Neuron (in vitro differentiated cells): Measurements from ENCODE around the gene MAS1L.
"Not testable (repeated sequence)": the region's sequence is repeated elsewhere in the genome, so short reads cannot be mapped to it uniquely, and the experiment has no call there.

Experiments used
- H2AFZ ChIP-seq: one replicate; pipeline ENCODE4 v1.6.1; 2013; ENCODE audit warnings: low read depth, mild to moderate bottlenecking, inconsistent platforms, low read length, moderate library complexity
- H3K27me3 ChIP-seq: one replicate; pipeline ENCODE4 v1.6.1; 2013; ENCODE audit warnings: low read length; ENCODE audit not compliant: insufficient read depth
- H3K36me3 ChIP-seq: one replicate; pipeline ENCODE4 v1.6.1; 2013; ENCODE audit warnings: low read length; ENCODE audit not compliant: insufficient read depth
- H3K4me1 ChIP-seq: one replicate; pipeline ENCODE4 v1.6.1; 2013; ENCODE audit warnings: low read length; ENCODE audit not compliant: insufficient read depth
- H3K4me3 ChIP-seq: 2 replicates; pipeline ENCODE4 v1.5.1; 2013; ENCODE audit warnings: mild to moderate bottlenecking, low read length, moderate library complexity
- H3K9me3 ChIP-seq: one replicate; pipeline ENCODE4 v1.6.1; 2013; ENCODE audit warnings: low read length

MAS1L gene

DNA sequence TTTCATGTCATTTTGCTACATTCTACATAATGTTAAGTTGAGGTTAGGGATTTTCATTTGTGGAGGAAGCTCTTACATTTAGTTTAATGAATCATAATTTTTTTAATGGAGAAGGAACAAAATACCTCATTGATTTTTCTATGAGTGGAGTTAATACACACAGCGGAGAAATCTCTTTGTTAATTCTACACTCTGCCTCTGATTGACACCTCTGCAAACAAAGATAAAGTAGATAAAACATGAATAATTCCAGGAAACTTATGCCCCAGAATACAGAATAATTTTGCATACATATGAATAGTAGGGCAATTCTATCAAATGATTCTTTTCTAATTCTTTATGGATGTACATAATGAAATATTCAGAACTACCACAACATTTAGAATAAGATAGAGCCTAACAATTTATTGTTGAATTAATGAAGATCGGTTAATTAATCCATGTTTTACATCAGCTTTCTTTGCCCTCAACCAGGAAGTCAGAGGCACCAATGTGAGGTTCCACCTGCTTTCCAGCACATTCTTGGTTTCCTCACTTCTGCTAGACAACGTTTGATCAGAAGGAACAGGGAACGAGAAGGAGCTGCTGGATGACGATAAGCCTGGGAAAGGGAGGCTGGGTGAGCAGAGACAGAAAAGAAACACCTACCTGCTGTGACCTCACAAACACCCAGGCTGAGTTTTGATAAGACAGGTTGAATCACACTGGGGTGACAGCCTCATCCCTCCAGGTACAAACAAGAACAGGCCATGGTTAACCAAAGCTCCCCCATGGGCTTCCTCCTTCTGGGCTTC, 26.5 kb downstream of the MAS1L start:
- H3K4me1 ChIP-seq: no peaks in the 10 kb centered on the region
- no peaks in the 10 kb centered on the region for H3K9me3 ChIP-seq
- H3K27me3 ChIP-seq: peaks cover 6% of the 10 kb centered on the region
- H3K4me3 ChIP-seq: no peak overlapping the region
- no peaks in the 10 kb centered on the region for H3K36me3 ChIP-seq
- H2AFZ ChIP-seq: no peak overlapping the region

DNA sequence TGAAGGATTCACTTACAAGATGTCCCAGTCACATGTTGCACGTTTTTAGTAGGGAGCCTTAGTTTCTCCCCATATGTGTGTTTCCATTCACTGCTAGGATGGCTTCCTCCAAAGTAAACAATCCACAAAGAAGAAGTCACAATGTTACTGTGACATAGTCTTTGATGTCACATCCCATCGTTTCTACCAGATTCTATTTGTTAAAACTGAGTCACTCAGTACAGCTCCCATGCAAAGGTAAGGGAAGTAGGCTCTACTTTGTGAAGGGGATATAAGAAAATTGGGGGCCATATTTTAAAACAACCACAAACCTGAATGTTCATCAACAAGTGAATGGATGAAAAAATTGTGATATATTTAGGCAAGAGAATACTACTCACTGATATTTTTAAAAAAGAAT, 30.8 kb downstream of the MAS1L start, which contains the start of the genes OR11A1 and OR2H1:
Gene OR11A1, minus strand, starts transcription at position 101 of the 400 bp plus-strand sequence. CDS start 29,430 bp downstream, outside the sequence.
Gene OR2H1, plus strand, starts transcription at position 185 of the 400 bp plus-strand sequence. CDS start 4,615 bp downstream, outside the sequence.
- no peaks in the 10 kb centered on the region for H3K4me1 ChIP-seq

DNA sequence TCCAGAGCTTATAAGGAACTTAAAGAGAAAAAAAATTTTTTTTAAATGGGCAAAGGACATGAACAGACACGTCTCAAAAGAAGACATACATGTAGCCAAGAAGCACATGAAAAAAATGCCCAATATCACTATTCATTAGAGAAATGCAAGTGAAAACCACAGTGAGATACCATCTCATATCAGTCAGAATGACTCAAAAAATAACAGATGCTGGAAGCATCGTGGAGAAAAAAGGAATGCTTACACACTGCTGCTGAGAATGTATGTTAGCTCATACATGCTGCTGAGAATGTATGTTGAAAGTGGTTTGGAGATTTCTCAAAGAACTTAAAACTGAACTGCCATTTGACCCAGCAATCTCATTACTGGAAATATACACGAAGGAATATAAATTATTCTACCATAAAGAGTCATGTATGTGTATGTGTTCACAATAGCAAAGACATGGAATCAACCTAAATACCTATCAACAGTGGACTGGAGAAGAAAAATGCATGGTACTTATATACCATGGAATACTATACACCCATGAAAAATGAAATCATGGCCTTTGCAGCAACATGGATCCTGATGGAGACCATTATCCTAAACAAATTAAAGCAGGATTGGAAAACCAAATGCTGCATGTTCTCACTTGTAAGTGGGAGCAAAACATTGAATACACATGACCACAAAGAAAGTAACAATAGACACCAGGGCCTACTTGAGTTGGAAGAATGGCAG, 36.1 kb downstream of the MAS1L start:
- no peak overlapping the region for H3K4me3 ChIP-seq
- H3K4me1 ChIP-seq: peaks cover 6% of the 10 kb centered on the region
- H3K9me3 ChIP-seq: no peaks in the 10 kb centered on the region

More for the DNA sequence above, 30.8 kb downstream of the MAS1L start, which contains the start of the genes OR11A1 and OR2H1:
- no peaks in the 10 kb centered on the region for H3K9me3 ChIP-seq
- H3K27me3 ChIP-seq: peaks cover 6% of the 10 kb centered on the region
- no peak within 1 kb of the TSS for H2AFZ ChIP-seq
- no peak within 1 kb of the TSS for H3K4me3 ChIP-seq
- no peaks in the 10 kb centered on the region for H3K36me3 ChIP-seq

DNA sequence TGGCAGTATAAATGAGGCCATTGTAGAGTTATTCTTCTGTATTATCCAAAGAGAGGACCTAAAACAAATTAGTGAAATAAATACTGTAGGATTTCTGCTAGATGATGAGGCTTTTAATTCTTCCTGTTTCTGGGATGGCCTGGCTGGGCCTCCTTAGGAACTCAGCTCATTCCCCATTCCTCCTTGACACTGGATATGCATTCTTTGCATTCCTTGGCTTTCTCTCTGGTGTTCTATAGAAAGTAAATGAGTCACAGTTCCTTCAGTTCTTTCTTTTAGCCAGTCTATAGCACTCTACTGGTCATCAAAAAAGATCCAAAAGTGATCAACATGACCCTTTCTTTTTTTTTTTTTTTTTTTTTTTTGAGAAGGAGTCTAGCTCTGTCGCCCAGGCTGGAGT, 40.1 kb downstream of the MAS1L start:
- no peak overlapping the region for H2AFZ ChIP-seq
- H3K9me3 ChIP-seq: no peaks in the 10 kb centered on the region
- no peak overlapping the region for H3K4me3 ChIP-seq
- H3K36me3 ChIP-seq: no peaks in the 10 kb centered on the region
- H3K4me1 ChIP-seq: peaks cover 6% of the 10 kb centered on the region
- no peaks in the 10 kb centered on the region for H3K27me3 ChIP-seq

More for the DNA sequence above, 36.1 kb downstream of the MAS1L start:
- H3K27me3 ChIP-seq: no peaks in the 10 kb centered on the region
- H2AFZ ChIP-seq: no peak overlapping the region
- H3K36me3 ChIP-seq: no peaks in the 10 kb centered on the region

DNA sequence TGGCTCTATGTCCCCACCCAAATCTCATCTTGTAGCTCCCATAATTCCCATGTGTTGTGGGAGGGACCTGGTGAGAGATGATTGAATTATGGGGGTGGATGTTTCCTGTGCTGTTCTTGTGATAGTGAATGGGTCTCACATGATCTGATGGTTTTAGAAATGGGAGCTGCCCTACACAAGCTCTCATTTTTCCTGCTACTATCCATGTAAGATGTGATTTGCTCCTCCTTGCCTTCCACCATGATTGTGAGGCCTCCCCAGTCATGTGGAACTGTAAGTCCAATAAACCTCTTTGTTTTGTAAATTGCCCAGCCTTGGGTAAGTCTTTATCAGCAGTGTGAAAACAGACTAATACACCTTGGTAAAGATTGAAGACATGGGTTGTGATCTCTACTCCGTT, 43.7 kb downstream of the MAS1L start:
- H3K36me3 ChIP-seq, H3K27me3 ChIP-seq, H3K9me3 ChIP-seq, H3K4me3 ChIP-seq, H3K4me1 ChIP-seq, H2AFZ ChIP-seq: not testable (repeated sequence)

DNA sequence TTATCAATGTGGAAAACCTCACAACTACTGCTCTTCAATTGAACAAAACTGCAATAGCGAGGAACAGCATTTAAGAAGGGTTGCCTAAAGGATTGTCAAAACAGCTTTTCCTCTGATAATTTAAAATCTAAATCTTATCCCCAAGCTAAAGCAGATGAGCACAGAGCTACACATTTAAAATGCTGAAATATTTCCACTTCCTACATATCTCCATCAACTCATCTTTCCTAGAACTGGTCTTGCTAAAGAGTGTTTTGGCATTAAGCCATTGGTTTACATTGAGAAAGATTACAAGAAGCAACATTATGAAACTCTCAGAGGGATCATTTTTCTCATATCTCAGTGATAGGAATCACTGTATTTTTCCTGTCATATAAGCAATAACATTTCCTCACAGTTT, 45.0 kb downstream of the MAS1L start:
- Histone ChIP-seq H2AFZ (no peak overlapping the region), H3K27me3 (no peaks in the 10 kb centered on the region), H3K36me3 (no peaks in the 10 kb centered on the region), H3K4me1 (peaks cover 5% of the 10 kb centered on the region), H3K9me3 (no peaks in the 10 kb centered on the region), H3K4me3 (no peak overlapping the region)

DNA sequence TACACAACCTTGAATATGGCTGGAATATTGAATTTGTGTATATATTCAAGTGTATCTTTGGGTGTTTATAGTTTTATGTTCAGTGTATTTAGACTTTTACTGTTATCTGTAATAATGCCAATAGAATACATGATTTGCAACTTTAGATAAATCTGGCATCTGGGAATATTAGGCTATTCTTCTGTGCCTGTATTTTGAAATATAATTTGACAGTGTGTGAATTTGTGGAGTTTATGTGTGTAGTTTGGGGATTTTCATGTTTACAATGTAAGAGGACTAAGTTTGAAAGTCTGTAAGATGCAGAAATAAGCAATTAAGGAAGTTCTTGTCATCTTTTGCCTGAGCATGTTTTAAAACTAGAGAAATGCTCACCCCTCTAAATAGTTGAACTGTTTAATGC, 48.8 kb downstream of the MAS1L start, which contains the start of gene OR10C1:
Gene OR10C1, plus strand, starts transcription at position 301 of the 400 bp plus-strand sequence. CDS start 710 bp downstream, outside the sequence.
- H3K4me1 ChIP-seq: no peaks in the 10 kb centered on the region
- H3K27me3 ChIP-seq: no peaks in the 10 kb centered on the region
- no peaks in the 10 kb centered on the region for H3K36me3 ChIP-seq

DNA sequence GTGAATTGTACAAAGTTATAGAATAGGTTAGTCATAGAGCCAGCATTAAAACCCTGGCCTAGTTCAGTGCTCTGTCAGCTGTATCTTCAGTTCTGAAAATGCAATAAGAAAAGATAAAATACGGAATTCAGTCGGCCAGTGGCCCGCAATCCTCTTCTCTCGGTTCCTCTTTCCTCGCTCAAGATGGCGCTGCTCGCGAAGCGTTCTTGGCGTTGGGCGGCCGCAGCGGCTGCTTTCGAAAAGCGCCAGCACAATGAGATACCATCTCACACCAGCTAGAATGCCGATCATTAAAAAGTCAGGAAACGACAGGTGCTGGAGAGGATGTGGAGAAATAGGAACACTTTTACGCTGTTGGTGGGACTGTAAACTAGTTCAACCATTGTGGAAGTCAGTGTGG, 51.0 kb downstream of the MAS1L start:
- not testable (repeated sequence) for H3K9me3 ChIP-seq, H3K4me3 ChIP-seq, H3K27me3 ChIP-seq, H3K36me3 ChIP-seq, H2AFZ ChIP-seq, H3K4me1 ChIP-seq

More for the DNA sequence above, 48.8 kb downstream of the MAS1L start, which contains the start of gene OR10C1:
- Histone ChIP-seq H2AFZ (no peak within 1 kb of the TSS), H3K9me3 (no peaks in the 10 kb centered on the region), H3K4me3 (no peak within 1 kb of the TSS)
